Measurements from ENCODE around the gene KBTBD8. TPM values are rescaled to one million over a fixed set of nuclear protein-coding genes. Genes with fewer than 3 reads are reported as not detected.

KBTBD8 gene, protein sequence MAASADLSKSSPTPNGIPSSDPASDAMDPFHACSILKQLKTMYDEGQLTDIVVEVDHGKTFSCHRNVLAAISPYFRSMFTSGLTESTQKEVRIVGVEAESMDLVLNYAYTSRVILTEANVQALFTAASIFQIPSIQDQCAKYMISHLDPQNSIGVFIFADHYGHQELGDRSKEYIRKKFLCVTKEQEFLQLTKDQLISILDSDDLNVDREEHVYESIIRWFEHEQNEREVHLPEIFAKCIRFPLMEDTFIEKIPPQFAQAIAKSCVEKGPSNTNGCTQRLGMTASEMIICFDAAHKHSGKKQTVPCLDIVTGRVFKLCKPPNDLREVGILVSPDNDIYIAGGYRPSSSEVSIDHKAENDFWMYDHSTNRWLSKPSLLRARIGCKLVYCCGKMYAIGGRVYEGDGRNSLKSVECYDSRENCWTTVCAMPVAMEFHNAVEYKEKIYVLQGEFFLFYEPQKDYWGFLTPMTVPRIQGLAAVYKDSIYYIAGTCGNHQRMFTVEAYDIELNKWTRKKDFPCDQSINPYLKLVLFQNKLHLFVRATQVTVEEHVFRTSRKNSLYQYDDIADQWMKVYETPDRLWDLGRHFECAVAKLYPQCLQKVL
- 0.67 and 0.89 TPM in 2 replicates for total RNA-seq

DNA sequence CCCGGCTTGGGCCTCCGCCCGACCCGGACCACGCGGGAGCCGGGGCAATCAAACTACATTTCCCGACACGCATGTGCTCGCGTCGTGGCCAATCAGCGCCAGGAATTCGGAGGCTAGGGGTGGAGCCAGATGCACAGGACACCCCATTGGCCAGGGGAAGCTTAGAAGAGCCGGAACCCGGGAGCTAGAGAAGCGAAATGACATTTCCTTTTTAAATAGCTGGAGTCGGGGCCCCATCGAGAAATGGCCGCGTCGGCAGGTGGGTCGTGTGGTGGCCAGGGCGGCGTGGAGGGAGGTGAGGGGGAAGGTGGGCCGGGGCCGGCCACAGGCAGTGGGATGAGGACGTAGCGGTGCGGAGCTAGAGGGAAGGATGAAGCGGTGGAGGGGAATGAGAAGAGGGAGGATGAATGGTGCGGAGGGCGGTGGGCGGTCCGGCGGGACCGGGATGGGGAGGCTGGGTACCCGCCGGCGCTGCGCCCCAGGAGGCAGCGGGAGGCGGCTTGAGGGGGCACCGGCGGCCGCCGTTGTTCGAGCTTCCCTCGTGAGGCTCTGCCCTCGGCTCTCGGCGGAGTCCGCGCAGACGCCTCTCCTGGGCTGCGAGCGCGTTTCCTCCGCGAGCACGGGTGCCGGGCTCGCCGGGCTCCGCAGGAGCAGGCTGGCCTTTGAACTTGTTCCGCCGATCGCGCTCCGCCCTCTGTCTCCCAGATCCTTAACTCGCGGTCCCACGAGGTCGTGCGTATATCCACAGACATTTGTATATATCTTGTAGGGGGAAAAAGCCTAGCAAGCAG, at the start of gene KBTBD8:
TSS of gene KBTBD8 (plus strand) at position 195 of the 791 bp plus-strand sequence. CDS start at position 244, 49 bp downstream.
- Histone ChIP-seq H3K36me3 (ENCODE audit: control insufficient read depth, insufficient read depth, low read length) (no peaks in the 10 kb centered on the region), H3K27me3 (ENCODE audit: control insufficient read depth, insufficient read depth, low read length) (no peaks in the 10 kb centered on the region), H3K4me3 (ENCODE audit: low read depth, low read length) (peak within 1 kb of the TSS; percentile 92)
- TF ChIP-seq, protein P1, sequence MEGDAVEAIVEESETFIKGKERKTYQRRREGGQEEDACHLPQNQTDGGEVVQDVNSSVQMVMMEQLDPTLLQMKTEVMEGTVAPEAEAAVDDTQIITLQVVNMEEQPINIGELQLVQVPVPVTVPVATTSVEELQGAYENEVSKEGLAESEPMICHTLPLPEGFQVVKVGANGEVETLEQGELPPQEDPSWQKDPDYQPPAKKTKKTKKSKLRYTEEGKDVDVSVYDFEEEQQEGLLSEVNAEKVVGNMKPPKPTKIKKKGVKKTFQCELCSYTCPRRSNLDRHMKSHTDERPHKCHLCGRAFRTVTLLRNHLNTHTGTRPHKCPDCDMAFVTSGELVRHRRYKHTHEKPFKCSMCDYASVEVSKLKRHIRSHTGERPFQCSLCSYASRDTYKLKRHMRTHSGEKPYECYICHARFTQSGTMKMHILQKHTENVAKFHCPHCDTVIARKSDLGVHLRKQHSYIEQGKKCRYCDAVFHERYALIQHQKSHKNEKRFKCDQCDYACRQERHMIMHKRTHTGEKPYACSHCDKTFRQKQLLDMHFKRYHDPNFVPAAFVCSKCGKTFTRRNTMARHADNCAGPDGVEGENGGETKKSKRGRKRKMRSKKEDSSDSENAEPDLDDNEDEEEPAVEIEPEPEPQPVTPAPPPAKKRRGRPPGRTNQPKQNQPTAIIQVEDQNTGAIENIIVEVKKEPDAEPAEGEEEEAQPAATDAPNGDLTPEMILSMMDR (IDR thresholded peaks at IDR 0.05; ENCODE audit: insufficient read depth, low read length, poor library complexity, severe bottlenecking), result no peak
- DNase-seq (ENCODE audit: low read depth), result peak; percentile 96

DNA sequence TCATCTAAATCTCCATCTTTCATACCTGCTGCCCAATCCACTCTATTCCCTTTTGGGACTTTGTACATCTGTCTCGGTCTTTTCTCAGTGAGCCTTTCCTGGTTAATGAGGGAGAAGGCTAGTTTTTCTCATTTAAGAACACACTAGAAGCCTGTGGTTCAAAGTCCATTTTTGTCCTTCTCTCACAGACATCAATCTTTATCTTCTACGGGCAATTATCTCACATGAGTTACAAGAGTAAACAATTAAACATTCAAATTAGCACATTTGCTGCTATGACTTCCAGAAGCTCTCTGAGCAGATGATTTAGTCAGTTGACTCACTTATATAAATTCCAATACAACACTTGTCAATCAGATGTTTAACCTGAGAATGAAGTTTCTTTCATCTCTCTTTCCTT, 49.3 kb upstream of the KBTBD8 start:
- H3K4me3 ChIP-seq (ENCODE audit: low read depth, low read length), result no peak overlapping the region
- no peaks in the 10 kb centered on the region for H3K27me3 ChIP-seq (ENCODE audit: control insufficient read depth, insufficient read depth, low read length)
- TF ChIP-seq, protein P1 (IDR thresholded peaks at IDR 0.05; ENCODE audit: insufficient read depth, low read length, poor library complexity, severe bottlenecking), result no peak
- DNase-seq (ENCODE audit: low read depth), result no peak
- H3K36me3 ChIP-seq (ENCODE audit: control insufficient read depth, insufficient read depth, low read length), result no peaks in the 10 kb centered on the region

DNA sequence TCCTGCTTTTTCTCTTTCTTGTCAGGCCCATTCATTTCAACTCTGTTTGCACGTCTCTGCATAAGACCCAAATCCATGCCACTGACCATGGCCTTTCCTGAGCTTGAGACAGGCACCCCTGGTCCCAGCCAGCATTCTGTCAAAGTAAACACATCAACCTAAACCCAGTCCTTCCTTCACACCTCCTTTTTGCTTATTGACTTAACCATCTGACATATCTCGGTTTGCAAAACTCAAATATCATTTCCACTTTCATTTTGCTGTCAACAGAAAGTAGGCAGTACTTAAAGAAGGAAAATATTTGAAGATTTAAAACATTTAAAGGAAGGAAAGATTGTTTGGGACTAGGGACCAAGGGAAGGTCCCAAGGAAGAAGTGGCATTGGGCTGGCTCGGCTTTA, 48.2 kb upstream of the KBTBD8 start:
- TF ChIP-seq, protein P1 (IDR thresholded peaks at IDR 0.05; ENCODE audit: insufficient read depth, low read length, poor library complexity, severe bottlenecking), result no peak
- Histone ChIP-seq H3K27me3 (ENCODE audit: control insufficient read depth, insufficient read depth, low read length) (no peaks in the 10 kb centered on the region), H3K36me3 (ENCODE audit: control insufficient read depth, insufficient read depth, low read length) (no peaks in the 10 kb centered on the region), H3K4me3 (ENCODE audit: low read depth, low read length) (no peak overlapping the region)
- no peak for DNase-seq (ENCODE audit: low read depth)

DNA sequence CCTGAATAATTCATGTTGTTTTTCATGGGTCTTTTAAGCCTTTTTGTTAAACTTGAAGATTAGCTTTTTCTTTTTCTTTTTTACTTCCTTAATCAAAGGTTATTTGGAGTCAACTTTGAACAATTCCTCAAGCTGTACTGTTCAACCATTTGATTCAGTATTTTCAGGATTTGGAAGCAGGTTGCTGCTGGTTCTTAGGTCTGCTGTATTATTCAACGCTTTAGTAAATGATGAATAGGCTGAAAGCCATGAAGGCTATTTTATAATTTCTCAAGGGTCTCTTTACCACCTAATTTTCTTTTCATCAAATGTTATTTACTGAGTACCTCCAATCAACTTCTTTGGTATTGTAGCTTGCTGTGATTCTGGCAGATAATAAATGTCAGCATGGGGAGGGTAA, 45.8 kb upstream of the KBTBD8 start:
- H3K36me3 ChIP-seq (ENCODE audit: control insufficient read depth, insufficient read depth, low read length), result no peaks in the 10 kb centered on the region
- DNase-seq (ENCODE audit: low read depth), result no peak
- TF ChIP-seq, protein P1 (IDR thresholded peaks at IDR 0.05; ENCODE audit: insufficient read depth, low read length, poor library complexity, severe bottlenecking), result no peak
- no peaks in the 10 kb centered on the region for H3K27me3 ChIP-seq (ENCODE audit: control insufficient read depth, insufficient read depth, low read length)
- H3K4me3 ChIP-seq (ENCODE audit: low read depth, low read length), result no peak overlapping the region

DNA sequence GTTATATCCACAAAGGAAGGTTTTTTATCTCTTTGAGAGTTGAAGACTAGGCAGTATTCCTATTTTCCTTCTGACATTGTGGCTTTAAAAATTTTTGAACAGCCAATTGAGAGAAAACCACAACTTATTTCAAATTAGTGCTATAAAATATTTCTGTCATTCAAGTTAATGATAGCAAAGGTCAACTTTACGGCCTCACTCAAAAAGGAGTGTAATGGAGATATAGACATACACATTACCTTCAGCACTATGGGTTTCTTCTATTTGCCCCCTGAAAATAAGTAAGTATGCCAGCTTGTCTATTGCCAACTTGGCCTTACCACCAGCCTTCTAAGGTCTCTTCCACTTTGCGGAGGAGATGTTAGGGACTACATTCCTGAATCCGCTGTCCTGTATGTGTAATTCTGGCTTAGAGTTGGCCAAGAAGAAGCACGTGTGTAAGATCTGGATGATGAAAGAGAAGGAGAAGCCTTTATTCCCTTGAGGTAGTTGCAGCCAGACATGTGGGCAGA, 44.1 kb upstream of the KBTBD8 start:
- TF ChIP-seq, protein P1 (IDR thresholded peaks at IDR 0.05; ENCODE audit: insufficient read depth, low read length, poor library complexity, severe bottlenecking), result no peak
- Histone ChIP-seq H3K4me3 (ENCODE audit: low read depth, low read length) (no peak overlapping the region), H3K27me3 (ENCODE audit: control insufficient read depth, insufficient read depth, low read length) (no peaks in the 10 kb centered on the region), H3K36me3 (ENCODE audit: control insufficient read depth, insufficient read depth, low read length) (no peaks in the 10 kb centered on the region)
- no peak for DNase-seq (ENCODE audit: low read depth)
